Measurements from ENCODE around the gene EYA4. TPM values are rescaled to one million over a fixed set of nuclear protein-coding genes. Genes with fewer than 3 reads are reported as not detected.

Gene EYA4
- total RNA-seq, 4 donors from 2014 or later, result 0.10 to 3.4 (median 0.23) TPM; not detected in 1

DNA sequence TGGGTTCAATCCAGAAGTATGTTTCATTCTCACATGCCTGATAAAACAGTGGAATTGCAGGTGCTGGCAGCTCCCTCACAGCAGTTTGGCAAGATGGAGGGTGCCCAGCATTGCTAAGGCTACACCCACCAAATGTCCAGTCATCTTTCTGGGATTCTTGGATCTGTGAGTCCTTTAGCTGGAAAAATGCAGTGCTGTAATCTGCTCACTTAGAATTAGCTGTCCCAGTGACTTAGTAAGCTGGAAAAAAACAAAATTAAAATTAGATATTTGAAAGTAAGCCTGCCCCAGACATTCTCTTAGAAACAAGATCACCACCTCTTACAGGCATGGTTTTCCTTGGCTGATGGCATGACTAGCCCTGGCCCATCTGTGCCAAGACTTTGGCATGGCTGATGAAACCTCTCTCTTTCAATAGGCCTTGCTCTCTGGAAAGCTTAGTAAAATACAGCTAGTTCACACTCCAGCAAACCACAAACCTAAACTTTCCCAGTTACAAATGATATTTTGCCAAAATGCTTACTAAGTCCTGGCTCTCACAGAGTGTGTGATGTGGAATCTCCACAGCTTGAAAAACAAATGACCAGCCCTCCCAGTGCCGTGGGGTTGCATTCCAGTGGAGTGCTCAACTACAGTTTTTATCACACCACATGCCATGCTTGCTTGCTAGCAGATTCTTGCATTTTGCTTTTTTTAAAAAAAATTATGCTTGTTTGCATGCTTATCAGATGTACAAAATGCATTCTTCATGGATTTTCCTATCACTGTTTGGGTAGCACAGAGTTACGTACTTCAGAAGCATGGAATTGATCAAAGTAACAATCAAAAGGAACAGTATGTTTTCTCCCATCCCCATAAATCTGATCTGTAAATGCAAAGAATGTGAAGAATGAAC is 261.5 kb downstream of the EYA4 start:
- H3K27ac ChIP-seq, result peak overlapping the region; percentile 69
- H3K4me1 ChIP-seq, result peaks cover 14% of the 10 kb centered on the region
- DNase-seq (ENCODE audit: low spot score in 2 of 2), result no peak
- no peak overlapping the region for H3K4me3 ChIP-seq
- H3K27me3 ChIP-seq, result no peaks in the 10 kb centered on the region
- H3K9me3 ChIP-seq, result no peaks in the 10 kb centered on the region
- H3K36me3 ChIP-seq, result no peaks in the 10 kb centered on the region
- TF ChIP-seq POLR2A (IDR thresholded peaks at IDR 0.05) (no peak), EP300 (IDR thresholded peaks at IDR 0.05) (no peak), POLR2AphosphoS5 (IDR thresholded peaks at IDR 0.05) (no peak)
- TF ChIP-seq, protein P1, sequence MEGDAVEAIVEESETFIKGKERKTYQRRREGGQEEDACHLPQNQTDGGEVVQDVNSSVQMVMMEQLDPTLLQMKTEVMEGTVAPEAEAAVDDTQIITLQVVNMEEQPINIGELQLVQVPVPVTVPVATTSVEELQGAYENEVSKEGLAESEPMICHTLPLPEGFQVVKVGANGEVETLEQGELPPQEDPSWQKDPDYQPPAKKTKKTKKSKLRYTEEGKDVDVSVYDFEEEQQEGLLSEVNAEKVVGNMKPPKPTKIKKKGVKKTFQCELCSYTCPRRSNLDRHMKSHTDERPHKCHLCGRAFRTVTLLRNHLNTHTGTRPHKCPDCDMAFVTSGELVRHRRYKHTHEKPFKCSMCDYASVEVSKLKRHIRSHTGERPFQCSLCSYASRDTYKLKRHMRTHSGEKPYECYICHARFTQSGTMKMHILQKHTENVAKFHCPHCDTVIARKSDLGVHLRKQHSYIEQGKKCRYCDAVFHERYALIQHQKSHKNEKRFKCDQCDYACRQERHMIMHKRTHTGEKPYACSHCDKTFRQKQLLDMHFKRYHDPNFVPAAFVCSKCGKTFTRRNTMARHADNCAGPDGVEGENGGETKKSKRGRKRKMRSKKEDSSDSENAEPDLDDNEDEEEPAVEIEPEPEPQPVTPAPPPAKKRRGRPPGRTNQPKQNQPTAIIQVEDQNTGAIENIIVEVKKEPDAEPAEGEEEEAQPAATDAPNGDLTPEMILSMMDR (IDR thresholded peaks at IDR 0.05), result no peak
- WGBS, result 46% methylated on average over 2 of the region's 2 CpGs

DNA sequence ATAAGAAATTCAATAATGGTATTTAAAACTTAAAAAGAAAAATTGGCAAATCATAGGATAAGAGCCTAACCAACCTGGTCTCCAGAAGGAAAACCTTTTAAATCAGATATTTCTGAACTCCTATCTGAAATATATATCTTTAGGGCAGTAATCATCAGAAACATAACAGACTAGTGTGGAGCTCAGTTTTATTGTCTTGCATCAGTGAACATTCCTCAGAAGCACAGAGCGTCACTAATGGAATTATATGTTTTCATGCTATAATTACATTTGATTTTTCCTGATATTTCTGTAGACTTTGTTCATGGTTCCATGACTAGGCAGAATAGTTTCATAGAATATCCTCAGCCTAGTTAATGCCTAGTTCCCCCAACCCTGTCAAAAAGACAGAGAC is 262.2 kb downstream of the EYA4 start:
- H3K27ac ChIP-seq, result peak overlapping the region; percentile 69
- DNase-seq (ENCODE audit: low spot score in 2 of 2), result no peak
- no peaks in the 10 kb centered on the region for H3K9me3 ChIP-seq
- no peak for TF ChIP-seq EP300 (IDR thresholded peaks at IDR 0.05)
- no peak for TF ChIP-seq POLR2AphosphoS5 (IDR thresholded peaks at IDR 0.05)
- no peak for TF ChIP-seq POLR2A (IDR thresholded peaks at IDR 0.05)
- TF ChIP-seq, protein P1 (IDR thresholded peaks at IDR 0.05), result no peak
- no peak overlapping the region for H3K4me3 ChIP-seq
- 69% methylated on average over 1 of the region's 1 CpG for WGBS
- no peaks in the 10 kb centered on the region for H3K27me3 ChIP-seq
- no peaks in the 10 kb centered on the region for H3K36me3 ChIP-seq
- H3K4me1 ChIP-seq, result peaks cover 14% of the 10 kb centered on the region

DNA sequence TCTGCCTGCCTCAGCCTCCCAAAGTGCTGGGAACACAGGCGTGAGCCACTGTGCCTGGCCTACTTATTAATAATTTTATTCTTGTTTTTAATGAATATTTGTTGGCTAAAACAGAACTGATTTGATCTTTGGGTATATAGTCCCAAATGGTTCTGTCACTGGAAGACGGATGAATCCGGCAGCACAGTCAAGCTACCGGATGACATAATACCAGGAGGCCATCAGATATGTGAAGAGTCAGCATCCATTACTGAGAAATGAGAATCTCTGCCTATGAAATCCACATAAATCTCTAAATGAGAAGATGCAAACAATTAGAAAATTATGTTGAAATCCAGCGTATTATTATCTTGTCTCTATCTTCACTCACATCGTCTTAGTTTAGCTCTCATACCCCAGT is 263.0 kb downstream of the EYA4 start:
- no peaks in the 10 kb centered on the region for H3K27me3 ChIP-seq
- no peaks in the 10 kb centered on the region for H3K36me3 ChIP-seq
- 91% methylated on average over 6 of the region's 6 CpGs for WGBS
- no peaks in the 10 kb centered on the region for H3K9me3 ChIP-seq
- no peak overlapping the region for H3K27ac ChIP-seq
- peaks cover 14% of the 10 kb centered on the region for H3K4me1 ChIP-seq
- no peak overlapping the region for H3K4me3 ChIP-seq
- TF ChIP-seq POLR2A (IDR thresholded peaks at IDR 0.05), result no peak
- no peak for TF ChIP-seq EP300 (IDR thresholded peaks at IDR 0.05)
- TF ChIP-seq POLR2AphosphoS5 (IDR thresholded peaks at IDR 0.05), result no peak
- TF ChIP-seq, protein P1 (IDR thresholded peaks at IDR 0.05), result no peak
- DNase-seq (ENCODE audit: low spot score in 2 of 2), result no peak

DNA sequence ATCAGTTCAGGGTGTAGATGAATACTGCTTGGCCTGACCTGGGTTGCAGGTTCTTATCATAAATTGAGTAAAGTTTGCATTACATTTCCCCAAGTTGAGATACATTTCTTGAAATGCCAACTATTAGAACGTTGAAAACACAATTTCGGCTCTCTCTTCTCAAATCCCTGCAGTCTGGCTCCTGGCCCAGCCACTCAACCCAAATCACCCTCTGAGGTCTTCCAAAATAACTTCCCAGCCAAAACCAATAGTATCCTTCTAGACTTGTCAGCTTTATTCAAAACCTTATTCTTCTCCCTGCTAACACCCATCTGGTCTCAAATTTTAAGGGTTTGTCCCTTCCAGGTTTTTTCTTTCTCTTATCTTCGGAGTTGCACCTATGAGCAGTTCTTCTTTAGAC is 263.6 kb downstream of the EYA4 start:
- DNase-seq (ENCODE audit: low spot score in 2 of 2), result no peak
- no peaks in the 10 kb centered on the region for H3K9me3 ChIP-seq
- H3K36me3 ChIP-seq, result no peaks in the 10 kb centered on the region
- WGBS, result 51% methylated on average over 3 of the region's 3 CpGs
- TF ChIP-seq EP300 (IDR thresholded peaks at IDR 0.05) (no peak), POLR2AphosphoS5 (IDR thresholded peaks at IDR 0.05) (no peak), POLR2A (IDR thresholded peaks at IDR 0.05) (no peak)
- TF ChIP-seq, protein P1 (IDR thresholded peaks at IDR 0.05), result no peak
- no peaks in the 10 kb centered on the region for H3K27me3 ChIP-seq
- H3K27ac ChIP-seq, result no peak overlapping the region
- peaks cover 14% of the 10 kb centered on the region for H3K4me1 ChIP-seq
- H3K4me3 ChIP-seq, result no peak overlapping the region

DNA sequence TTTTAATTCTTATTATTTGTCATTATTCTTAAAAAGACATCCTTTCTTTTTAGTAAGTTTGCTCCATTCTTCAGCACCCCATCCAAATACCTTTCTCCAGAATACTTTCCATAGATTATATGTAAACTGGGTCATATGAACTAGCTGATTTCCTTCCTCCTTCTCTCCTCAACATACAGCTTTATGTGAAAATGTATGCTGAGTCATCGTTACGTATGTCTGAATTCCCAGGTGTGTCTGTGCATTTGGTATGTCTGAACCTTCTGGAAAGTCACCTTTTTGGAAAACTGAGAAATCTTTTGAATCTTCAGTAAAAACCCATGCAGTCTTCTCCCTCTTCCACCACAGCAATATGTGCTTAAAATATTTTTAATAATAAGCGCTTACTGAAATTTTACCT is 264.5 kb downstream of the EYA4 start:
- H3K4me1 ChIP-seq, result peaks cover 14% of the 10 kb centered on the region
- no peak for DNase-seq (ENCODE audit: low spot score in 2 of 2)
- H3K27ac ChIP-seq, result no peak overlapping the region
- 85% methylated on average over 3 of the region's 3 CpGs for WGBS
- H3K36me3 ChIP-seq, result no peaks in the 10 kb centered on the region
- H3K27me3 ChIP-seq, result no peaks in the 10 kb centered on the region
- H3K4me3 ChIP-seq, result no peak overlapping the region
- H3K9me3 ChIP-seq, result no peaks in the 10 kb centered on the region
- TF ChIP-seq EP300 (IDR thresholded peaks at IDR 0.05) (no peak), POLR2A (IDR thresholded peaks at IDR 0.05) (no peak), POLR2AphosphoS5 (IDR thresholded peaks at IDR 0.05) (no peak)
- TF ChIP-seq, protein P1 (IDR thresholded peaks at IDR 0.05), result no peak
